ENCODE measurements around the gene CYP2J2. TPM values are rescaled to one million over a fixed set of nuclear protein-coding genes. Genes with fewer than 3 reads are reported as not detected.
A peak's percentile ranks its signal among the peaks of the same experiment; 100 is the strongest.

The CYP2J2 gene
- total RNA-seq, 1 experiment from 2014 or later = 0.29 TPM

DNA sequence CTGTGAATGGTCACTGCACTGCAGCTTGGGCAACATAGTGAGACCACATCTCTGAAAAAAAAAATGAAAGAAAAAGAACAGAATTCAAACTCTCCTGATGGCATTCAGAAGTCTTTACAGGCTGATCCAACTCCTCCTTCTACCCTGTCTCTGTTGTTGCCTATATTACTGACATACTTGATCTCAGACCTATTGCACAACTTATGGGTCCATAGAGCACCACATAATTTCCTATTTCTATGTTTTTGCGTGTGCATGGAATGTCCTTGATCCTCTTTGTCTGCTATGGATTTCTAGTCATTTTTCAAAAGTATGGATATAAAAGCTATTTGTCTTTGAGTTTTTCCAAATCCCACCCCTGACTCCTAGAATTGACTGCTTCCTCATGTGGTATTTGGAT, 22.4 kb upstream of the CYP2J2 start:
- no peaks in the 10 kb centered on the region for H3K27me3 ChIP-seq (replicated peaks; ENCODE audit: control insufficient read depth, insufficient read depth, low read length)
- TF ChIP-seq, protein P1, sequence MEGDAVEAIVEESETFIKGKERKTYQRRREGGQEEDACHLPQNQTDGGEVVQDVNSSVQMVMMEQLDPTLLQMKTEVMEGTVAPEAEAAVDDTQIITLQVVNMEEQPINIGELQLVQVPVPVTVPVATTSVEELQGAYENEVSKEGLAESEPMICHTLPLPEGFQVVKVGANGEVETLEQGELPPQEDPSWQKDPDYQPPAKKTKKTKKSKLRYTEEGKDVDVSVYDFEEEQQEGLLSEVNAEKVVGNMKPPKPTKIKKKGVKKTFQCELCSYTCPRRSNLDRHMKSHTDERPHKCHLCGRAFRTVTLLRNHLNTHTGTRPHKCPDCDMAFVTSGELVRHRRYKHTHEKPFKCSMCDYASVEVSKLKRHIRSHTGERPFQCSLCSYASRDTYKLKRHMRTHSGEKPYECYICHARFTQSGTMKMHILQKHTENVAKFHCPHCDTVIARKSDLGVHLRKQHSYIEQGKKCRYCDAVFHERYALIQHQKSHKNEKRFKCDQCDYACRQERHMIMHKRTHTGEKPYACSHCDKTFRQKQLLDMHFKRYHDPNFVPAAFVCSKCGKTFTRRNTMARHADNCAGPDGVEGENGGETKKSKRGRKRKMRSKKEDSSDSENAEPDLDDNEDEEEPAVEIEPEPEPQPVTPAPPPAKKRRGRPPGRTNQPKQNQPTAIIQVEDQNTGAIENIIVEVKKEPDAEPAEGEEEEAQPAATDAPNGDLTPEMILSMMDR (IDR thresholded peaks at IDR 0.05; ENCODE audit: insufficient read depth in 1 of 2, low read depth in 1 of 2, low read length in 1 of 2, severe bottlenecking in 1 of 2, unreplicated experiment in 1 of 2) = no peak
- no peak for DNase-seq
- Mint-ChIP-seq H3K27me3 (ENCODE audit: insufficient read depth, unreplicated experiment) (no peaks in the 10 kb centered on the region), H3K36me3 (ENCODE audit: insufficient read depth, unreplicated experiment) (no peaks in the 10 kb centered on the region), H3K9me3 (ENCODE audit: unreplicated experiment) (no peaks in the 10 kb centered on the region), H3K4me3 (ENCODE audit: unreplicated experiment) (no peak overlapping the region), H3K27ac (ENCODE audit: unreplicated experiment) (no peak overlapping the region), H3K4me1 (ENCODE audit: low read depth, unreplicated experiment) (no peaks in the 10 kb centered on the region)
- ChIA-PET CTCF (no interaction called here), POLR2A (no interaction called here)
- no peak overlapping the region for H3K4me3 ChIP-seq (ENCODE audit: low read depth, low read length)
- BruUV-seq (replicated peaks) = no TSS peak
- no peaks in the 10 kb centered on the region for H3K36me3 ChIP-seq (ENCODE audit: control insufficient read depth, insufficient read depth, low read length)
- H3K4me1 ChIP-seq = no peaks in the 10 kb centered on the region
- H3K9me3 ChIP-seq = no peaks in the 10 kb centered on the region
- intact Hi-C loops (cut with micrococcal nuclease; ENCODE audit: unreplicated experiment) = loop anchor here (10.0 kb wide), 1 partner anchor 164 kb away; no protein-coding TSS in a partner anchor

DNA sequence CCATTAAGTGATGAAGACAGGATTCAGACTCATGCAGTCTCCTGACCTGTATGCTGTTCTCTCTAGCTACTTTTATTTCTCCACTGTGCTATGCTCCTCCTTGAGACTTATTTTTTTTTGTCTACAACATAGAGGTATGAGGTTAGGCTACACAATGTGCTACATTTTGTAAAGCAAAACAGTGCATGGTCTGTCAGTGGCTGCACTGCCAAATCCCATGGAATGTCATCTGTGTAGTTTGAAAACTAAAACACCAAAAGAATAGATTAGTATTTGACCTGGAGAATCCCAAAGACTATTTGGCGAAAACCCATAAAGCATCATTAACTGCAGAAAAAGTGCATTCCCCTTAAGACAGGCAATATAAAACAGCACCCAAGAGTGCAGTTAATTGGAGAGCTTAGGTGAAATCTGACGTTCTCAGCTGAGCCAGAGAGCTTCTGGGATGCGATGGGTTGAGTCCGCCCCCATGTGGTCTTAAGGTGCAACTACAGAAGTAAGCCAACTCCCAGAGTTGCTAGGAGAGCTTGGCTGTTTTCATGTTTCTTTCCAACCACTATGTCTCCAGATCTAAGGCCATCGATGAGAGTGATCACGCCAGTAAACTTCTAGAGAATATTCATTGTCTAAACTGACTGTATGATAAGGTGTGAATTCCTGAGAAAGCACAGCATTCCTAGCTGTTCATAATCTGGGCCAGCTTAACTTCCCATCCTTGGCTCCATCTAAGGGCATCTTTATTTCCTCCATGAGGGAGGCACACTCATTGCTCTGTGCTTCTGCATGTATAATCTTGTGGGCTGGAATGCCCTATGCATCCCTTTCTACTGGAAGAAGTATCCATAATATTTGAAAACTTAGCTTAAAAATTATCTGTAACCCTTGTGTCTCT, 20.7 kb upstream of the CYP2J2 start:
- H3K4me3 ChIP-seq (ENCODE audit: low read depth, low read length) = no peak overlapping the region
- Mint-ChIP-seq H3K36me3 (ENCODE audit: insufficient read depth, unreplicated experiment) (no peaks in the 10 kb centered on the region), H3K27ac (ENCODE audit: unreplicated experiment) (no peak overlapping the region), H3K27me3 (ENCODE audit: insufficient read depth, unreplicated experiment) (peaks cover 8% of the 10 kb centered on the region), H3K9me3 (ENCODE audit: unreplicated experiment) (no peaks in the 10 kb centered on the region), H3K4me3 (ENCODE audit: unreplicated experiment) (no peak overlapping the region), H3K4me1 (ENCODE audit: low read depth, unreplicated experiment) (no peaks in the 10 kb centered on the region)
- no peaks in the 10 kb centered on the region for H3K36me3 ChIP-seq (ENCODE audit: control insufficient read depth, insufficient read depth, low read length)
- ChIA-PET POLR2A (interaction anchor here (0.6 kb wide), 1 partner anchor 68 kb away, joined by 3 read pairs; no protein-coding TSS in a partner anchor), CTCF (interaction anchor here (0.8 to 2.2 kb wide), 10 partner anchors 16 to 90 kb away, joined by 3 to 44 read pairs (median 4); partner anchors contain the start of gene CYP2J2)
- intact Hi-C loops (cut with micrococcal nuclease; ENCODE audit: unreplicated experiment) = loop anchor here (1.0 to 10.0 kb wide), 3 partner anchors 44 to 162 kb away; no protein-coding TSS in a partner anchor
- no TSS peak for BruUV-seq (replicated peaks)
- H3K9me3 ChIP-seq = no peaks in the 10 kb centered on the region
- TF ChIP-seq, protein P1 (IDR thresholded peaks at IDR 0.05; ENCODE audit: insufficient read depth in 1 of 2, low read depth in 1 of 2, low read length in 1 of 2, severe bottlenecking in 1 of 2, unreplicated experiment in 1 of 2) = peak; percentile 74 to 77
- no peaks in the 10 kb centered on the region for H3K27me3 ChIP-seq (replicated peaks; ENCODE audit: control insufficient read depth, insufficient read depth, low read length)
- no peaks in the 10 kb centered on the region for H3K4me1 ChIP-seq
- DNase-seq = peak in 1 of 2 experiments; percentile 57

DNA sequence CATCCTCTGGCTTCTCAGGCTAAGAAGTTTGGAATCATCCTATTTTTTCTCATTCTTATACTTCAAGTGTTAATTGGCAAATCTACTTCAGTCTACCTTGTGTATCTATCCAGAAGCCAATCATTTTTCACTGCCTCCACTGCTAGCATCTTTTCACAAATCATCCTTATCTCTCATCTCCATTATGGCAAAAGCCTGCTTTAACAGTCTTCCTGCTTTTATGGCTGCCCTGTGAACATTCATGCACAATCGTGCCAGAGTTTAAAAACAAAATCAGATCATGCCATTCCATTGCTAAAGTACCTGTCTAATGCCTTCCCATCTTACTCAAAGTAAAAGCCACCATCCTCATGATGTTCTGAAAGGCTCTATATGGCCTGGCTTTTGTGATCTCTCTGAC, 19.2 kb upstream of the CYP2J2 start:
- Mint-ChIP-seq H3K9me3 (ENCODE audit: unreplicated experiment) (no peaks in the 10 kb centered on the region), H3K27ac (ENCODE audit: unreplicated experiment) (no peak overlapping the region), H3K36me3 (ENCODE audit: insufficient read depth, unreplicated experiment) (no peaks in the 10 kb centered on the region), H3K27me3 (ENCODE audit: insufficient read depth, unreplicated experiment) (peaks cover 8% of the 10 kb centered on the region), H3K4me3 (ENCODE audit: unreplicated experiment) (no peak overlapping the region), H3K4me1 (ENCODE audit: low read depth, unreplicated experiment) (no peaks in the 10 kb centered on the region)
- Histone ChIP-seq H3K36me3 (ENCODE audit: control insufficient read depth, insufficient read depth, low read length) (no peaks in the 10 kb centered on the region), H3K27me3 (replicated peaks; ENCODE audit: control insufficient read depth, insufficient read depth, low read length) (no peaks in the 10 kb centered on the region), H3K4me3 (ENCODE audit: low read depth, low read length) (no peak overlapping the region), H3K4me1 (no peaks in the 10 kb centered on the region), H3K9me3 (no peaks in the 10 kb centered on the region)
- DNase-seq = no peak
- intact Hi-C loops (cut with micrococcal nuclease; ENCODE audit: unreplicated experiment) = loop anchor here (10.0 kb wide), 1 partner anchor 161 kb away; no protein-coding TSS in a partner anchor
- CTCF ChIA-PET = interaction anchor here (2.2 kb wide), 1 partner anchor 66 kb away, joined by 44 read pairs; no protein-coding TSS in a partner anchor
- BruUV-seq (replicated peaks) = no TSS peak
- POLR2A ChIA-PET = no interaction called here
- TF ChIP-seq, protein P1 (IDR thresholded peaks at IDR 0.05; ENCODE audit: insufficient read depth in 1 of 2, low read depth in 1 of 2, low read length in 1 of 2, severe bottlenecking in 1 of 2, unreplicated experiment in 1 of 2) = no peak

Measured in Caco-2 (cell line).